ENCODE results near the gene DDX19B. TPM values are rescaled to one million over a fixed set of nuclear protein-coding genes. Genes with fewer than 3 reads are reported as not detected.
"Not testable (repeated sequence)": the region's sequence is repeated elsewhere in the genome, so short reads cannot be mapped to it uniquely, and the experiment has no call there.

Gene DDX19B
- polyA plus RNA-seq, 2 donors = 14.8 to 18.2 TPM

GRCh38 chr16:70341600-70341999, 42.6 kb downstream of the DDX19B start:
- Histone ChIP-seq H3K4me3 (ENCODE audit: low read depth in 1 of 2, low read length in 2 of 2) (no peak overlapping the region), H3K4me1 (ENCODE audit: control insufficient read depth in 2 of 2, insufficient read depth in 2 of 2, low read length in 1 of 2) (peaks cover 0 to 3% of the 10 kb centered on the region in 2 donors), H3K36me3 (ENCODE audit: control insufficient read depth in 2 of 2, insufficient read depth in 2 of 2, low read length in 1 of 2) (no peaks in the 10 kb centered on the region), H3K27ac (ENCODE audit: low read depth in 2 of 2, low read length in 1 of 2) (no peak overlapping the region), H3K27me3 (ENCODE audit: control insufficient read depth in 1 of 2, insufficient read depth in 2 of 2, low read length in 2 of 2) (no peaks in the 10 kb centered on the region), H3K9me3 (ENCODE audit: control insufficient read depth in 2 of 2, insufficient read depth in 1 of 2, low read depth in 1 of 2, low read length in 1 of 2) (no peaks in the 10 kb centered on the region)
- 71 to 76% methylated on average over 4 of the region's 4 CpGs for WGBS, 2 donors

DNA sequence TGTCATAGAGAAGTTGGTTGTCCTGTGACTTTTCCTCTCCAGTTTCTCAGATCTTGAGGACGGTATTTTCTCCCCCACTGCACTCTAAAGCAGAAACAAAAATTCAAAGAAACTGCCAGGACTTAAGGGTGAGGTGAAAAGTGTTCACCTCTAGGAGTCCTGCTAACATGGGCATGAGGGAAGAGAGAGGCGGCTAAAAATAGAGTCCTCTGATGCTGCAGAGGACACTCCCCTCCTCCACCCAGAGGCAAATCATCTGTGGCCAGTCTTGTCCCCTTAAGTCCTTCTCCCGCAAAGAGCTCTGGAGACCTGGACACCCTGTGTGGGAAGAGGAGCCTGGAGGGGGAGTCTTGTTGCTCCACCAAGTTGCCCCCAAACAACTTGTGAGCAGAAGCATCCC, 43.0 kb downstream of the DDX19B start:
- Histone ChIP-seq H3K9me3 (ENCODE audit: control insufficient read depth in 2 of 2, insufficient read depth in 1 of 2, low read depth in 1 of 2, low read length in 1 of 2) (no peaks in the 10 kb centered on the region), H3K4me3 (ENCODE audit: low read depth in 1 of 2, low read length in 2 of 2) (no peak overlapping the region), H3K27me3 (ENCODE audit: control insufficient read depth in 1 of 2, insufficient read depth in 2 of 2, low read length in 2 of 2) (no peaks in the 10 kb centered on the region), H3K36me3 (ENCODE audit: control insufficient read depth in 2 of 2, insufficient read depth in 2 of 2, low read length in 1 of 2) (no peaks in the 10 kb centered on the region), H3K27ac (ENCODE audit: low read depth in 2 of 2, low read length in 1 of 2) (no peak overlapping the region), H3K4me1 (ENCODE audit: control insufficient read depth in 2 of 2, insufficient read depth in 2 of 2, low read length in 1 of 2) (peaks cover 0 to 3% of the 10 kb centered on the region in 2 donors)
- 69 to 76% methylated on average over 3 of the region's 3 CpGs for WGBS, 2 donors

GRCh38 chr16:70345840-70346239, 46.9 kb downstream of the DDX19B start:
- Histone ChIP-seq H3K27me3 (ENCODE audit: control insufficient read depth in 1 of 2, insufficient read depth in 2 of 2, low read length in 2 of 2) (no peaks in the 10 kb centered on the region), H3K36me3 (ENCODE audit: control insufficient read depth in 2 of 2, insufficient read depth in 2 of 2, low read length in 1 of 2) (no peaks in the 10 kb centered on the region), H3K27ac (ENCODE audit: low read depth in 2 of 2, low read length in 1 of 2) (no peak overlapping the region), H3K4me3 (ENCODE audit: low read depth in 1 of 2, low read length in 2 of 2) (peak overlapping the region; percentile 47 to 95), H3K9me3 (ENCODE audit: control insufficient read depth in 2 of 2, insufficient read depth in 1 of 2, low read depth in 1 of 2, low read length in 1 of 2) (no peaks in the 10 kb centered on the region), H3K4me1 (ENCODE audit: control insufficient read depth in 2 of 2, insufficient read depth in 2 of 2, low read length in 1 of 2) (peaks cover 0 to 3% of the 10 kb centered on the region in 2 donors)
- 85% methylated on average over 10 of the region's 10 CpGs for WGBS, 2 donors

DNA sequence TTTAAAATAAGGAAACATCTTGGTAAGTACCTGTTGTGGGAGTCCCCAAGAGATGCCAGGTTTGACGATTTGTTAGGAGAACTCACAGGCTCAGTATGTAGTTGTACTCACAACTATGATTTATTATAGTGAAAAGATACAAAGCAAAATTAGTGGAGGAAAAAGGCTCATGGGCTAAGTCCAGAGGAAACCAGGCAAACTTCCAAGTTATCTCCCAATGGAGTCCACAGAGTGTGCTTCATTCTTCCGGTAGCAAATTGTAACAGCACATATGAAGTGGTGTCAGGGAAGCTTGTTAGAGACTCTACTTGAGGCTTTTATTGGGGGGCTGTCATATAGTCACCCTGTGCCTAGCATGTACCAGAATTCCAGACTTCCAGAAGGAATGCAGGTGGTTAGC, 50.0 kb downstream of the DDX19B start:
- Histone ChIP-seq H3K4me1 (ENCODE audit: control insufficient read depth in 2 of 2, insufficient read depth in 2 of 2, low read length in 1 of 2) (peaks cover 0 to 3% of the 10 kb centered on the region in 2 donors), H3K36me3 (ENCODE audit: control insufficient read depth in 2 of 2, insufficient read depth in 2 of 2, low read length in 1 of 2) (no peaks in the 10 kb centered on the region), H3K4me3 (ENCODE audit: low read depth in 1 of 2, low read length in 2 of 2) (no peak overlapping the region), H3K9me3 (ENCODE audit: control insufficient read depth in 2 of 2, insufficient read depth in 1 of 2, low read depth in 1 of 2, low read length in 1 of 2) (no peaks in the 10 kb centered on the region), H3K27ac (ENCODE audit: low read depth in 2 of 2, low read length in 1 of 2) (no peak overlapping the region), H3K27me3 (ENCODE audit: control insufficient read depth in 1 of 2, insufficient read depth in 2 of 2, low read length in 2 of 2) (no peaks in the 10 kb centered on the region)
- 62 to 63% methylated on average over 2 of the region's 2 CpGs for WGBS, 2 donors

GRCh38 chr16:70349783-70350182, 50.8 kb downstream of the DDX19B start:
- 72 to 81% methylated on average over 2 of the region's 2 CpGs for WGBS, 2 donors
- peaks cover 0 to 3% of the 10 kb centered on the region in 2 donors for H3K4me1 ChIP-seq (ENCODE audit: control insufficient read depth in 2 of 2, insufficient read depth in 2 of 2, low read length in 1 of 2)

DNA sequence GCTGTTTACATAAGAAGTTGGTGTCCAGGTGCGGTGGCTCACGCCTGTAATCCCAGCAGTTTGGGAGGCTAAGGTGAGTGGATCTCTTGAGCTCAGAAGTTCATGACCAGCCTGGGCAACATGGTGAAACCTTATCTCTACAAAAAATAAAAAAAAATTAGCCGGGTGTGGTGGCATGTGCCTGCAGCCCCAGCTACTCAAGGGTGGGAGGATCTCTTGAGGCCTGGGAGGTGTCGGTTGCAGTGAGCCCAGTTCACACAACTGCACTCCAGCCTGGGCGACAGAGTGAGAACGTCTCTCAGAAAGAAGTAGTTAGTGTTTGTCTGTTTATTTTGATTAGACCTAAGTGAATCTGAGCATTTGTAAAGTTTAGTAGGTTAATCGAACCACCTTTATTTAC, 60.6 kb downstream of the DDX19B start:
- Histone ChIP-seq H3K36me3 (ENCODE audit: control insufficient read depth in 2 of 2, insufficient read depth in 2 of 2, low read length in 1 of 2) (peaks cover 20 to 23% of the 10 kb centered on the region in 2 donors), H3K9me3 (ENCODE audit: control insufficient read depth in 2 of 2, insufficient read depth in 1 of 2, low read depth in 1 of 2, low read length in 1 of 2) (no peaks in the 10 kb centered on the region), H3K27me3 (ENCODE audit: control insufficient read depth in 1 of 2, insufficient read depth in 2 of 2, low read length in 2 of 2) (no peaks in the 10 kb centered on the region), H3K4me3 (ENCODE audit: low read depth in 1 of 2, low read length in 2 of 2) (no peak overlapping the region), H3K27ac (ENCODE audit: low read depth in 2 of 2, low read length in 1 of 2) (no peak overlapping the region), H3K4me1 (ENCODE audit: control insufficient read depth in 2 of 2, insufficient read depth in 2 of 2, low read length in 1 of 2) (peaks cover 0 to under 1% of the 10 kb centered on the region in 2 donors)
- 88 to 93% methylated on average over 7 of the region's 7 CpGs for WGBS, 2 donors

More at GRCh38 chr16:70349783-70350182, 50.8 kb downstream of the DDX19B start:
- Histone ChIP-seq H3K9me3 (ENCODE audit: control insufficient read depth in 2 of 2, insufficient read depth in 1 of 2, low read depth in 1 of 2, low read length in 1 of 2) (no peaks in the 10 kb centered on the region), H3K27ac (ENCODE audit: low read depth in 2 of 2, low read length in 1 of 2) (no peak overlapping the region), H3K27me3 (ENCODE audit: control insufficient read depth in 1 of 2, insufficient read depth in 2 of 2, low read length in 2 of 2) (no peaks in the 10 kb centered on the region), H3K4me3 (ENCODE audit: low read depth in 1 of 2, low read length in 2 of 2) (no peak overlapping the region), H3K36me3 (ENCODE audit: control insufficient read depth in 2 of 2, insufficient read depth in 2 of 2, low read length in 1 of 2) (peaks cover 0 to 3% of the 10 kb centered on the region in 2 donors)

DNA sequence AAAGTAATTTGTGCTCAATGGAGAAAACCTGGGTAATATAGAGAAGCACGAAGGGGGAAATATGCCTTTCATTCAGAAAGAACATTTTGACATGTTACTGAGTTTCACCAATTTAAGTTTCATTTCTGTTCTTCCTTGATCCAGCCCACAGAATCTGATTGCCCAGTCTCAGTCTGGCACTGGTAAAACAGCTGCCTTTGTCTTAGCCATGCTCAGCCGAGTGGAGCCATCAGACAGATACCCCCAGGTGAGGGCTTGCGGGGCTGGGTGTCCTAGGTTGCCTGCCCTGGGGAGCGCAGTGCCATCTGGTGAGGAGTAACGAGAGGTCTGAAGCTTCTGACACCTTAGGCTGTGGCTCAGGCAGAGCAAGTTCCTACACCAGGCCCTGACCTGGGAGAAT, 65.4 kb downstream of the DDX19B start:
- peaks cover 0 to 2% of the 10 kb centered on the region in 2 donors for H3K4me1 ChIP-seq (ENCODE audit: control insufficient read depth in 2 of 2, insufficient read depth in 2 of 2, low read length in 1 of 2)
- no peaks in the 10 kb centered on the region for H3K9me3 ChIP-seq (ENCODE audit: control insufficient read depth in 2 of 2, insufficient read depth in 1 of 2, low read depth in 1 of 2, low read length in 1 of 2)
- no peak overlapping the region for H3K4me3 ChIP-seq (ENCODE audit: low read depth in 1 of 2, low read length in 2 of 2)
- H3K36me3 ChIP-seq (ENCODE audit: control insufficient read depth in 2 of 2, insufficient read depth in 2 of 2, low read length in 1 of 2) = peaks cover 25 to 32% of the 10 kb centered on the region in 2 donors
- WGBS, 2 donors = 87 to 89% methylated on average over 5 of the region's 5 CpGs
- H3K27ac ChIP-seq (ENCODE audit: low read depth in 2 of 2, low read length in 1 of 2) = no peak overlapping the region
- no peaks in the 10 kb centered on the region for H3K27me3 ChIP-seq (ENCODE audit: control insufficient read depth in 1 of 2, insufficient read depth in 2 of 2, low read length in 2 of 2)

DNA sequence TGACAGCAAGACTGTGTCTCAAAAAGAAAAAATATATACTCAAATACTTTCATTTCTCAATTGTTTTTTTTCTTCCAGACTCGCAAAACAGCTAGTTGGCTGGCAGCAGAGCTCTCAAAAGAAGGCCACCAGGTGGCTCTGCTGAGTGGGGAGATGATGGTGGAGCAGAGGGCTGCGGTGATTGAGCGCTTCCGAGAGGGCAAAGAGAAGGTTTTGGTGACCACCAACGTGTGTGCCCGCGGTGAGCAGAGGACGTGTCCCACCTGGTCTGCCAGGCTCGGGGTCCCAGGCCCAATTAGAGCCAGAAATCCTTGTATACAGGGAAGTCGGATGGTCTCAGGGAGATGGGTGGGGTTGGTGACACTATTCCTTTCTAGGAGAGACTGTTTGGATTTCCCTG, 71.2 kb downstream of the DDX19B start:
- H3K9me3 ChIP-seq (ENCODE audit: control insufficient read depth in 2 of 2, insufficient read depth in 1 of 2, low read depth in 1 of 2, low read length in 1 of 2); H3K27me3 ChIP-seq (ENCODE audit: control insufficient read depth in 1 of 2, insufficient read depth in 2 of 2, low read length in 2 of 2); H3K4me1 ChIP-seq (ENCODE audit: control insufficient read depth in 2 of 2, insufficient read depth in 2 of 2, low read length in 1 of 2); H3K4me3 ChIP-seq (ENCODE audit: low read depth in 1 of 2, low read length in 2 of 2); H3K27ac ChIP-seq (ENCODE audit: low read depth in 2 of 2, low read length in 1 of 2): not testable (repeated sequence)
- H3K36me3 ChIP-seq (ENCODE audit: control insufficient read depth in 2 of 2, insufficient read depth in 2 of 2, low read length in 1 of 2) = peaks cover 12 to 25% of the 10 kb centered on the region in 2 donors
- WGBS, 2 donors = 43 to 52% methylated on average over 8 to 10 of the region's 10 CpGs

DNA sequence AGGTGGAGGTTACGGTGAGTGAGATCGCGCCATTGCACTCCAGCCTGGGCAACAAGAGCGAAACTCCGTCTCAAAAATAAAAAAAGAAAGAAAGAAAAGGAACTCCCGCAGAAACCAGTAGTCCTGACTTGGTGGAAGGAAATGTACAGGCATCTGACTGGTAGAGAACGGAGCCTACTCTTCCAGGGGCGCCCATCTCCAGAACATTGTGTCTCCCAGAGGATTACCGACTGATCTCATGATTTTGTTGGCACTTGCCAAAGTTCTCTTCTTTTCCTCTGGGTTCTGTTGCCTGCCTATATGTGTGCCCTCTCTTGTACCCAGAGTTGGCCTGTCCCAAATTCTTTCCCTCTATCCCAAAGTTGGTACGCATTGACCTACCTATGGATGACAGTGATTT, 71.9 kb downstream of the DDX19B start:
- peaks cover 12 to 20% of the 10 kb centered on the region in 2 donors for H3K36me3 ChIP-seq (ENCODE audit: control insufficient read depth in 2 of 2, insufficient read depth in 2 of 2, low read length in 1 of 2)
- H3K27ac ChIP-seq (ENCODE audit: low read depth in 2 of 2, low read length in 1 of 2) = no peak overlapping the region
- H3K4me3 ChIP-seq (ENCODE audit: low read depth in 1 of 2, low read length in 2 of 2) = no peak overlapping the region
- WGBS, 2 donors = 91 to 97% methylated on average over 10 of the region's 10 CpGs
- H3K4me1 ChIP-seq (ENCODE audit: control insufficient read depth in 2 of 2, insufficient read depth in 2 of 2, low read length in 1 of 2) = no peaks in the 10 kb centered on the region
- no peaks in the 10 kb centered on the region for H3K9me3 ChIP-seq (ENCODE audit: control insufficient read depth in 2 of 2, insufficient read depth in 1 of 2, low read depth in 1 of 2, low read length in 1 of 2)
- no peaks in the 10 kb centered on the region for H3K27me3 ChIP-seq (ENCODE audit: control insufficient read depth in 1 of 2, insufficient read depth in 2 of 2, low read length in 2 of 2)

- no peak overlapping the region for H3K4me3 ChIP-seq (ENCODE audit: low read depth in 1 of 2, low read length in 2 of 2)
- peaks cover 12 to 15% of the 10 kb centered on the region in 2 donors for H3K36me3 ChIP-seq (ENCODE audit: control insufficient read depth in 2 of 2, insufficient read depth in 2 of 2, low read length in 1 of 2)
- no peak overlapping the region for H3K27ac ChIP-seq (ENCODE audit: low read depth in 2 of 2, low read length in 1 of 2)
- no peaks in the 10 kb centered on the region for H3K4me1 ChIP-seq (ENCODE audit: control insufficient read depth in 2 of 2, insufficient read depth in 2 of 2, low read length in 1 of 2)
- 95 to 98% methylated on average over 22 of the region's 22 CpGs for WGBS, 2 donors
- no peaks in the 10 kb centered on the region for H3K9me3 ChIP-seq (ENCODE audit: control insufficient read depth in 2 of 2, insufficient read depth in 1 of 2, low read depth in 1 of 2, low read length in 1 of 2)
- no peaks in the 10 kb centered on the region for H3K27me3 ChIP-seq (ENCODE audit: control insufficient read depth in 1 of 2, insufficient read depth in 2 of 2, low read length in 2 of 2)
Measured at GRCh38 chr16:70372921-70373728, 74.1 kb downstream of the DDX19B start.
